HG02588 (cell line): ENCODE measurements around the gene AMIGO2.
"Not testable (repeated sequence)": the region's sequence is repeated elsewhere in the genome, so short reads cannot be mapped to it uniquely, and the experiment has no call there.

Experiments
- ATAC-seq: cut with Tn5 transposase; IDR thresholded peaks from one replicate; pipeline ENCODE4 v1.9.1; 2021; ENCODE audit warnings: mild to moderate bottlenecking, moderate library complexity; ENCODE audit not compliant: unreplicated experiment

AMIGO2 gene

DNA sequence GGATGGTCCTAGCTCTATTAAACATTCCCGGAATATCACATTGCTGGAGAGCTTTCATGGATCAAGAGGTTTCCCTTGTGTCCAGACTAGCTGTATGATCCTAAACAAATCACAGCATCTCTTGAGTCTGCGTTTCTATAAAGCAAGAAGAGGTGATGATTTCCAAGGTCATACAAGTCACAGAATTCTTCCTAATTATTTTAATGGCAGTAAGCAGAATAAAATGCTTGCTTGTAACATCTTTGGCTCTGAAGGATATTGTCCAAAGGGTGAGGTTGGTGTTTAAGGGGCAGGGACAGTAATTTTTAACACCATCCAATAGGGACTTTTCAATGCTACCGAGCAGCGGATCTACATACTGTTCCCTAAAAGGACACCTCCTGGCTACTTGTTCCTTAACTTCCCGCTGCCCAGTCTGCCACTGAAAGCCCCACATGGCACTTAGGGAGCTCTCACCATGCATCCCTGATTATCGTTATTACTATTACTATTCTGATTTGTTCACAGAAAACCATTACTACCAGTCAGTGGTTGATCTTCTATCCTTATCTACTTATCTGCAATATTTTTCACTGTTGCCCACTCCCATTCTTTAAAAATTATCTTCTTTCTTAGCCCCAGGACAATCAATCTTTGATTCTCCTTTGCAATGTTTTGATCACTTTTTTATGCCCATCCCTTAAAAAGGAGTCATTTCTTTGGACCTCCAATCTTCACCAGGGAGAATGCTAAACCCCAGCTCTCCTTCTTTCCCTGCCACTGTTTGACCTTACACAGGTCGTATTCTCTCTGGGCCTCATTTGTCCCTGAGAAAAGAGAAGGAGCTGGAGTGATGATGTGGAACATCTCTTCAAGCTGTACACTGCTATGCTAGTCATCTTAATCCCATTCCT, 4.3 kb downstream of the AMIGO2 start:
- no peak for ATAC-seq

DNA sequence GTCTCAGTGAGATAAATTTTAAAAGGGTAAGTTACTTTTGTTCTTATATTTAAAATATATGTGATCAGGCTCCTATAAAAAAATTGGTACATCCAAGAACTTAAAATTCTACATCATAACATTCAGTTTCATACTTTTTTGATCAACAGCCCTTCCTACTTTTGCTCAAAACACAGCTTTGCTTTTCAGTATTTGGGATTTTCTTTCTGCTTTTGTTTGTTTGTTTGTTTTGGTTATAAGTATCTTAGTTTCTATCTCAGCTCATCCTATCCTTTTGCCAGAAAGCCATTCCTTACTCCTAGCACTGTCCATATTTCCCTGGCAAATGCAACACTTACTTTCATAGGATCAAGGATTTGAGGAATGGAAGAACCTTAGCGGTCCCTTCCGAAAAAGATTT, 5.0 kb downstream of the AMIGO2 start:
- no peak for ATAC-seq

DNA sequence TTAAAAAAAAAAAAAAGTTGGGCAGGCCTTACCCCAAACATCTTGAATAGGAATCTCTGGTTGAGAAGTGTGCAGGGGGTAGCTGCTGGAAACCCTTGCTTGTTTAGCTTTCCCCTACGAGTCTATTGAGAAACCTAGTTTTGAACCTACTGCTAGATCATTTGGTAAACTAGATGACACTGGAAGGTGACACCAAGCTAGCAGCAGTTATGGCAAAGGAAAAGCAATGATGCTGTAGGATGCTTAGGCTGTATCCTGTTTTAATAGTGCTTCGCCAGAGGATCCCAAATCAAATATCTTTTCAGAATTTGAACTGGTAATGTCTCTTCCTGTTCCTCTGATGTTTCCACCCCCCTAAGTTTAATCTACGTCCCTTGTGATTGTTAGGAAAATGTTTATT, 5.8 kb downstream of the AMIGO2 start:
- no peak for ATAC-seq

DNA sequence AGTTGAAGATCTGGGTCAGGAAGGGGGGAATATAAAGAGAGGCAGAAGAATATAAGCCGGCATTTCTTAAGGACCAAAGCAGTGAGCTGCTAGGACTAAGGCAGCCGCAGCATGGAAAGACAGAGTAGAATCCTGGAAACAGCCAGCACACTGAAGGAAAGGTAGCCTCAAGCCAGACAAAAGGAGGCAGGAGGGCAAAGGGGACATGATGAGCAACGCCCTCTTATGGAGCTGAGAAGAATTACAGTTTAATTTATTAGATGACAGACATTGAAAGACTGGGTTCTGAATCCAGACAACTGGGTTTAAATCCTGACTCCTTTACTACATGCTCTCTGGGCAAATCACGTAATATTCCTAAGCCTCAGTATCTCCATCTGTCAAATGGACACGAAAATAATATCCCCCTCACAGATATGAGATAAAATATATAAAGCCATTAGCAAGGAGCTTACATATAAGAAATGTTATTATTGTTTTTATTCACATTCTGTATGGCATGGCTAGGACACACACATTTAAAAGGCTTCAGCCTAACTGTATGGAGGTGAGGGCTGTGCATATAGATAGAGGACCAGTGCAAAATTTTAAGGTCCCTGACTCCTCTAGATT, 8.4 kb downstream of the AMIGO2 start:
- ATAC-seq, result no peak

DNA sequence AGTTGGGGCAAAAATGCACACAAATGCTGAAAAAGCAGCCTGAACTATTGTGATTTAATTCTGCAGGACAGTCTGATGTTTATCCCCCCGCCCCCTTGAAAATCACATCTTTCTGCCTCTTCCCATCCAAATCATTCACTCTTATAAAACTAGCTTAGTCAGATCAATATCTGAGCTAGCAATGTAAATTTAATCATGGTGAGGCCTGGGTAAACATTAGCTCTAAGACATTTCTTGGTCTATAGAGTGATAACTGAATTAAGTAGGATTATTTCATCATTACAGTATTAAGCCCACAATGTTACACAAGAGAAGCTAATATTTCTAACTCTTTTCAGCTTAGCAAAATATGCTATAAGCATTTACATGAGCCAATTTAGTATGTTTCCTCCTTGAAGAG, 9.4 kb downstream of the AMIGO2 start:
- no peak for ATAC-seq

DNA sequence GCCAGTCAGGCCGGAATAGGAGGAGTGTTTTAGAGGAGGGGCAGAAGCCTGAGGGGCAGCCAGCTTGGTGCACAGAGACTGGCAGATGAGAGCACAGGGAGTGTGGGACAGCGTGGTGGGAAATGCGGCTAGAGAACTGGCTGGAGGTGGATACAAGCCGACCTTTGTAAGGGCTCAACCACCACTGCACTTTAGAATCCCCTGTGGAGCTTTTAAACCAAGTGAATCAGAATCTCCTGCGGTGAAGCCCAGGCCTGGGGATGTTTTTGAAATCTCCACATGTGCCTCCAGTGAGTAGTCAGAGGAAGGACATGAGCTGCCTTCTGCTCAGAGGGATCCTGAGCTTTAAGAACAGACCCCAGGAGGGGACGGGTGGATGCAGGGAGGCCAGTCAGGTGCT, 11.2 kb downstream of the AMIGO2 start:
- ATAC-seq, result no peak

DNA sequence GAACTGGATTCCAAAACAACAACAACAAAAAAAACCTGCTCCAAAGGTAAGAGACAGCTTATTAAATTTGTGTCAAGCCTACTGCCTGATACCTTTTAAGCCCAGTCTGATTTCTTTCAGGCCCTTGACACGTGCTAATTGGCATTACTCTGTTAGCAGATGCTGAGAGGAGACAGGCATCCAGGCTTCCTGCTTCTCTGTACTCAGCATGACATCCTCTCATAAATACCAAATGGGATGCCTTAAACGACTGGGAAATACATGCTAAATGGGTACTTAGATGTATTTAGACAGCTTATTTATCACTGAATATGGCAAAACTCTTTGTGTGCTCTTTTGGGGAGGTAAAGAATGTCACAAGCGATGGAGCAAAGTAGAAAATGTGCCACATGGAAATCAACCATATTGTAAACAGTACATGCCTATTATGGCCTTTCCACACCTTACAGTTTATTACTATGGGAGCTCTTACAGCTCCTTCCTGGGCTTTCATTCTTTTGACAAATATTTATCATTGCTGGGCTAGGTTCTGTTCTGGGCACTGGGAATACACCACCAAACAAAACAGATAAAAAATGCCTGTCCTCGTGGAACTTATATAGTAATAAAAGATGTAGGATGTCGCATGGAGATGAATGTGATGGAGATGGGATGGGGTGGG, 11.9 kb downstream of the AMIGO2 start:
- no peak for ATAC-seq

DNA sequence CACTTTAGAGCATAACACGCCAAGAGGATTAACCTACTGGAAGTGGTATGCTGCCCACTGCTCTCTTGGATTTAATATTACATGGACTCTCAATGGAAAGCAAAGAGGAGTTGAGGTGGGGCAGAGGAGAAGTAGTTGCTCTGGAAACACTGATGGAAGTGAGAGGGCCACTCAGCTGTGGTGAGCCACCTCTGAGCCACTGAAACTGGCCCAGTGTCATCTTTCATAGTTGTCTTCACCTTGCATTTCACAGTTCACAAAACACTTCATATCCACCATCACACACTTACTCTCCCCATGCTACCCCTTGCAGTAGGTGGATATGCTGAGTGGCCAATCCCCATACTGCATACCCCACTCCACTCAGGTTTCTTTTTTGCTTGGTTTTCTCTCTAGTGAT, 12.6 kb downstream of the AMIGO2 start:
- no peak for ATAC-seq

DNA sequence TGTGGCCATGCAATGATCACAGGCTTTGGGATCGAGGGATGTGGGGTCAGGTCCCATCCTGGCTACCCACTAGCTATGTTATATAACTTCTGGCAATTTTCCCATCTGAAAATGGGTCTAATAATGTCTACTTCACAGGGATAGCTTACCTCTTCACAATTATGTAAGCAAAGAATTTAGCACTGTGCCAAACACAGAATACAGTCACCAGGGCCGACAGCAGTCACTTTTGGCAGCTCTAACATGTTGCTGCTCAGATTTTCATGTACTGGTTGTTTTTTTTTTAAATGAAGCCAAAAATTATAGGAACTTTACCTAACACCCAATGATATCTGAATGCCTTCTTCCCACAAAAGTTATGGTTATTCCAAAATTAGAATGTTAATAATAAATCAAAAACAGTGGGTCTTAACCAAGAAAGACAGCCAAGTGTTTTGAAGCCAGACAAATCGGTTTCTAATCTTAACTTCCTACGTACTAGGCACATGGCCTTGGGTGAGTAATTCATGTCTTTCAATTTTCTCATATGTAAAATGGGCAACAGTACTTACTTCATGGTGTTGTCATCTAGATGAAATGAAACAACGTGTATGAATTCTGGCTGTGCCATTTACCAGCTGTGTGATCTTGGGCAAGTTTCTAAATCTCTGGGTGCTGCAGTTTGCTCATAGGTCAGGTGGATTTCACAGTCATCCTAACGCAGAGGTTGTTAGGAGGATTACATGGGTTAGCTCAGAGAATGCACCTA, 13.3 kb downstream of the AMIGO2 start:
- ATAC-seq, result no peak

DNA sequence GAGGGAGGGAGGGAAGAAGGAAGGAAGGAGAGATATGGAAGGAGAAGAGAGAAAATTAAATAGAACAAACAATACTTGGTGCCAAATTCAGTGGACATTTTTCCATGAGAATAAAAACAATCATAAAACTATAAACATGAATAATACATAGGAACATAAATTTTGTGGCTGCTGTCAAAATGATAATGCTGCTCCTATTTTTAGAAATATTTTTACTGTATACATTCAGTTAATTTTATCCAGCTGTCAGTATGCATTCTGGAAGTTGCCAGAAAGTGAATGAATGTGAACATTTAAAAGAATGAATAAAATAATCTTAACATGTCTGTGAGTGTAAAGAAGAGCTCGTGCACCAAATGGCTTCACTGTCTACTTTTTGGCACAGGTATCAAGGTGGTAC, 14.2 kb downstream of the AMIGO2 start:
- no peak for ATAC-seq

DNA sequence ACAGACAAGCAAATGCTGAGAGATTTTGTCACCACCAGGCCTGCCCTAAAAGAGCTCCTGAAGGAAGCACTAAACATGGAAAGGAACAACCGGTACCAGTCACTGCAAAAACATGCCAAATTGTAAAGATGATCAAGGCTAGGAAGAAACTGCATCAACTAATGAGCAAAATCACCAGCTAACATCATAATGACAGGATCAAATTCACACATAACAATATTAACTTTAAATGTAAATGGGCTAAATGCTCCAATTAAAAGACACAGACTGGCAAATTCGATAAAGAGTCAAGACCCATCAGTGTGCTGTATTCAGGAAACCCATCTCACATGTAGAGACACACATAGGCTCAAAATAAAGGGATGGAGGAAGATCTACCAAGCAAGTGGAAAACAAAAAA, 21.1 kb downstream of the AMIGO2 start:
- not testable (repeated sequence) for ATAC-seq

DNA sequence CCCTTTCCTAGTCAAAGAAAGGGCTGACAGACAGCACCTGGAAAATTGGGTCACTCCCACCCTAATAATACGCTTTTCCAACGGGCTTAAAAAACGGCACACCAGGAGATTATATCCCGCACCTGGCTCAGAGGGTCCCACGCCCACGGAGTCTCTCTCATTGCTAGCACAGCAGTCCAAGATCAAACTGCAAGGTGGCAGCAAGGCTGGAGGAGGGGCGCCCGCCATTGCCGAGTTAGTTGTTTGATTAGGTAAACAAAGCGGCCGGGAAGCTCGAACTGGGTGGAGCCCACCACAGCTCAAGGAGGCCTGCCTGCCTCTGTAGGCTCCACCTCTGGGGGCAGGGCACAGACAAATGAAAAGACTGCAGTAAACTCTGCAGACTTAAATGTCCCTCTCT, 22.8 kb downstream of the AMIGO2 start:
- ATAC-seq, result not testable (repeated sequence)

DNA sequence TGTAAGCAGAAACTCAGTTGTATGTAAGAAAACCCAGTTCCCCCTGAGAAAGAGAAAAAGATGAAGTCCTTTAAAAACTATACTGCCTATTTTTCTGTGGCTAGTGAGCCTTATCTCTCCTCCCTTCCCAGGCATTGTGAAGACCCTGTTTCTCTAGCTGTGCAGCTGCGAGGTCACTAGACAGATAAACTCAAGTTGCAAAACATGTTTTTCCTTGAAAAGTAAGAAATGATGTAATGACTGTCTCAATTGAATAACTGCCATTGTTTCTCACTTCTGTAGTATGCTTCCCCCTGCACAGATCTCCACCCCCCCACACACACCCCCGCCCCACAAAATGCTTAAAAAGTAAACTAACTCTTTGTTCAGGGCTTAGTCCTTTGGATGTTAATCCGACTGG, 23.9 kb downstream of the AMIGO2 start:
- ATAC-seq, result not testable (repeated sequence)

DNA sequence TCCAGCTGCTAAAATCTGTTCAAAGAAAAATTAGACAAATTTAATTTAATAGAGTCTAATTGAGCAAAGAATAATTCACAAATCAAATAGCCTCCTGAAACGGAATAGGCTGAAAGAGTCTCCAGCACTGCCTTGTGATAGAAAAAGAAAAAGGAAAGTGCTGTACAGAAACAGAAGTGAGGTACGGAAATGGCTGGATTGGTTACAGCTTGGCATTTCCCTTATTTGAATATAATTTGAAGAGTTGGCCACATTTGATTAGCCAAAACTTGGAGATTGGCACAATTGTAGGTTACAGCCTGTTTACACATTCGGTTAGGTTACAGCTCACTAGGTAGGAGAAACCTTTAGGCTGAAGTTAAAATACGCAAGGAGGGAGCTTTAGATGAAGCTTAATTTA, 25.1 kb downstream of the AMIGO2 start:
- no peak for ATAC-seq

DNA sequence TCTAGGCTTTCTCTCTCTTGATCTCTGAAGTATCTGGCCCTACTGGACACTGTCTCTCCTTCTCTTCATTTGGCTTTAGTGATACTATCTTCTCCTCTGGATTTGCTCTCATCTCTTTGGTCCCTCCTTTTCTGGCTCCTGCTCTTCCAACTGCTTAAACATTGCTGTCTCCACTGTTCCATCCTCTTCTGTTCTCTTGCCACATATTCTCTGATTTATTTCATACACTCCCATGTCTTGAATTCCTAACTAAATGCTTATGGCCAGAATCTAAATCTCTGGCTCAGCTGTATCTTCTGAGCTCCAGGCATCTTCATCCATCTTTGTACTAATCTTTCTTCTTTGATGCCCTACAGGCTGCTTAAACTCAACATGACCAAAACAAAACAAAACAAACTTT, 25.8 kb downstream of the AMIGO2 start:
- no peak for ATAC-seq

DNA sequence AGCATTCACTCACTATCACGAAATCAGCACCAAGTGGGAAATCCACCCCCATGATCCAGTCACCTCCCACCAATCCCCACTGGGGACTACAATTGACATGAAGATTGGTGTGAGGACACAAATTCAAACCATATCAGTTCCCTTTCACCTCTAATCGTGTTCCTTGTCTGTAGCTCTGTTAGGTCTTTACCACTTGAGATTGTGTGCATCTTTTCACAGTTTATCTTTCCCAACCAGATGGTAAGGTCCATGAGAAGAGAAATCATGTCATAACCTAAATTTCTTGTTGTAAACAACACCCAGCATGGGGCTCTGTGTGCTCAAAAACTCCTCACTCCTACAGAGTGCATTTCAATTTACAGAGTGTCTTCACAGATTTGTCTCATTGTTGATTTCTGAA, 27.5 kb downstream of the AMIGO2 start:
- no peak for ATAC-seq

DNA sequence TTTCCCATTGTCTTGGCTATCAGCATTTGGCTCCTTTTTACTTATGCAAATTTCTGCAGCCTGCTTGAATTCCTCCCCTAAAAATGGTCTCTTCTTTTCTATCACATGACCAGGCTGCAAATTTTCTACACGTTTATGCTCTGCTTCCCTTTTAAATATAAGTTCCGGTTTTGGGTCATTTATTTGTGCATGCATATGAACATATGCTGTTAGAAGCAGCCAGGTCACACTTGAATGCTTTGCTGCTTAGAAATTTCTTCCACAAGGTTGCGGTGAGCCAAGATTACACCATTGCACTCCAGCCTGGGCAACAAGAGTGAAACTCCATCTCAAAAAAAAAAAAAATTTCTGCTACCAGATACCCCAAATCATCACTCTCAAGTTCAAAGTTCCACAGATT, 28.5 kb downstream of the AMIGO2 start:
- ATAC-seq, result not testable (repeated sequence)

DNA sequence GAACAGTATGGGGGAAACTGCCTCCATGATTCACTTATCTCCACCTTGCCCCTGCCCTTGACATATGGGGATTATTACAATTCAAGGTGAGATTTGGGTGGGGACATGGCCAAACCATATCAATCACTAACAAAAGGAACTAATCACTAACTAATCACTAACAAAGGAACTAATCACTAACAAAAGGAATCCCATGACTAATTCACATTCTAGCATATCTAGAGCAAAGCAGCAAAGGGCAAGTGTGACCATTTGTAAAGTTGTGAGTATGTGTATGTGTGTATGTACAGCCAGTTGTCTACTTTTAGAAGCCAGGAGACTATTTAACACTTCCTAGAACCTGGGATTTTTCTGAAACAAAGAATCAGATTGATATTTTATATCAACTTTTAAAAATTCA, 31.2 kb downstream of the AMIGO2 start:
- ATAC-seq, result no peak

DNA sequence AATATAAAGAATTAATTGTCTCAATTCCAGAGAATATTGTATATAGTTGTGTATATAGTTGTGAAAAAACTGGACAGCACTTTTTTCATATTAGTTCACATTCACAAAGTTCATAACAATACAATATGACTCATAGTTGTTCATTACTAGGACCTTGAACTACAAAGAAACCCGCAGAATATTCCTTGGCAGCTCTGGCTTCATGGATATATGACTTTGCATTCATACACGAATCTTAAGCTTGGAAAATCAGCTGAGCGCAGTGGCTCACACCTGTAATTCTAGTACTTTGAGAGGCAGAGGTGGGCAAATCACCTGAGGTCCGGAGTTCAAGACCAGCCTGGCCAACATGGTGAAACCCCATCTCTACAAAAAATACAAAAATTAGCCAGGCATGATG, 38.4 kb downstream of the AMIGO2 start:
- ATAC-seq, result no peak

DNA sequence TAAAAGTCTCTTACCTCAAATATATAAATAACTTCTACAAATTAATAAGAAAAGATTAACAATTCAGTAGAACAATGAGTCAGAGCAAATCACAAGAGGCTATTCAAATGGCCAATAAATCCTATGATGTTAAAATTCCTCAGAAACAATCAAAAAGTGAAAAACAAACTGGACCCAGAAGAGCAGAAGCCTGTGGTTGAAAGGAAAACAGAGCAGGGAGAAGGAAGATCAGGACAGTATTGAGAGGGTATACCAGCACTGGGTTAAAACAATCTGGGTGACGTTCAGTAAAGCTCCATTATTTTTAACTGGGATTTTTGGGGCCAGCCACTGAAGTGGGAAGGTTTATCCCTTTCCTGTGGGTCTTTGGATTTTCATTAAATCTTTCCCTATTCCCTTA, 40.0 kb downstream of the AMIGO2 start:
- ATAC-seq, result no peak

DNA sequence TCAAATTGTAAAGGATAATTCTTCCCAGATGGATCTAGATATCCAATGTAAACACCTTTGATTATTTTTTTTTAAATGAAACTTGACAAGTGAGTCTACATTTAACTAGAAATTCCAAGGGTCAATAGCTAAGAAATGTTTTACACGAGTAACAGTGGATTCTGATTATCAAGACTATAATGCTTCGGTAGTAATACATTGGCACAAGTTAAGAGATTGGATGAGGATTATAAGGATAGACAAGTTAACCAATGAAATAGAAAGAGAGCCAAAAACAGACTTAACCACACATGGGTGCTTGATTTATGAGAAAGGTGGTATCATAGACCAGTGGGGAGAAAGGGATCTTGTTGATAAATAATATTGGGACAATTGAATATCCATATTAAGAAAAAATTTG, 40.7 kb downstream of the AMIGO2 start:
- no peak for ATAC-seq
